HL-60 (cell line): ENCODE results near the gene EMC8.

Experiments used
- CTCF ChIP-seq: IDR thresholded peaks from one replicate; pipeline ENCODE4 v1.5.1; 2011; ENCODE audit warnings: low read length, control low read depth, inconsistent platforms; ENCODE audit not compliant: insufficient read depth
- POLR2AphosphoS5 ChIP-seq: IDR thresholded peaks from 2 replicates; pipeline ENCODE4 v1.6.1; 2012; ENCODE audit warnings: low read depth

GRCh38 chr16:85780281-85780680 is 19.1 kb downstream of the EMC8 start:
- TF ChIP-seq CTCF: no peak
- TF ChIP-seq POLR2AphosphoS5: no peak
